CD4-positive, alpha-beta T cell treated with Interleukin-2 at 100 ng/mL for 4 hours (primary cell): ENCODE results near the gene FSTL4.
A peak's percentile ranks its signal among the peaks of the same experiment; 100 is the strongest.
"Not testable (repeated sequence)": the region's sequence is repeated elsewhere in the genome, so short reads cannot be mapped to it uniquely, and the experiment has no call there.

Experiments
- DNase-seq: peaks from one replicate; pipeline ENCODE4 v3.0.0-alpha.2; 2020; ENCODE audit warnings: low spot score

Gene FSTL4

DNA sequence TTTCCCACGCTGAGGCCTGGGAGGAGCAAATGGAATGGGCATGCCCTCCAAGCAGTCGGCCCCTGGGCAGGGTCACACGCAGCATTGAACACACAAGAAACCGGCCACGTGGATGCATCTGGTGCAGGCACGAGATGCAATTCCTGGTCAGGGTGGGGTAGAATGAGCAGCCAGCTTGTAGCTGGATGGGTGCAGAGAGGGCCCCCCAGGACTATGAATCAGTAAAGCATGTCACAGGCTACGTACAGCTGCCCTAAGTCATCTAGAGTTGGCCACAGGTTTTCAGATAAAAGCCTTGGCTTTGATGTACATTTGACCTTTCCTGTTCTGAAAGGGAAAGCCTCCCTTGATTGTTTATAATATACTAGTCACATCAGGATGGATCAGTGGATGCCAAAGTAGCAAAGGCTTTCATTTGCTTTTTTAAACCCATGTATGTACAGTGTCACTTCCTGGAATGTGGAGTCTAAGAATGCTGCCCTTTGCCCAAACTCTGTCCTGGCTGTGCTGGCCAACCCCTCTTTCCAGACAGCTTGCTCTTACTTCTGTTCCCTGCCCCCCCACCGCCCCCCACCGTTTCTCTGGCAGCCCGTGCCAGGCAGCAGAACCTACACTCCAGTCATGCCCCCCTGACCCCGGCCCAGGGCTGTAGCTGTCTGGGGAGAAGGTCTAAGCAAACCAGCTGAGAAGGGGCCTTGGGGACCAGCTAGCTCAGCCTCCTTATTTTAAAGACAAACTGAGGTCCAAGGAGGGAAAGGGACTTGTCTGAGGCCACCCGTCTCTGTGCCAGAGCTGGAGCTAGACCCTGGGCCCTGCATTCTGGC, 391.3 kb downstream of the FSTL4 start:
- DNase-seq = no peak

DNA sequence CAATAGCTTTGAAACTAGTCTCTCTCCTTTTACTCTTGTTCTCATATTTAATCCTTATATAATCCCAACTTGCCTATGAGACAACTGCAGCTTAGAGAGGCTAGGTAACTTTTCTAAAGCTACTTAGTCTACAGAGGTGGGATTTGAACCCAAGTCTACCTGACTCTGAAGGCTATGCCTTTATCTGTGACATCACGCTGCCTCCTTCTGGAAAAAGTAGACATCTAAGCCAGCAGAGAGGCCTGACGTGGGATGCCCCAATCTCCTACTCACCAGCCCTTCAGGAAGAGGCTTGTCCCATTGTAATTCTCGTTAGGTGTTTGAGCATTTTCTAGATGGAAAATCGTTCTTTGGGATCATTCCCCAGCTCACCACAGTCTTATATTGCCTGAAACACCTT, 393.0 kb downstream of the FSTL4 start:
- no peak for DNase-seq

DNA sequence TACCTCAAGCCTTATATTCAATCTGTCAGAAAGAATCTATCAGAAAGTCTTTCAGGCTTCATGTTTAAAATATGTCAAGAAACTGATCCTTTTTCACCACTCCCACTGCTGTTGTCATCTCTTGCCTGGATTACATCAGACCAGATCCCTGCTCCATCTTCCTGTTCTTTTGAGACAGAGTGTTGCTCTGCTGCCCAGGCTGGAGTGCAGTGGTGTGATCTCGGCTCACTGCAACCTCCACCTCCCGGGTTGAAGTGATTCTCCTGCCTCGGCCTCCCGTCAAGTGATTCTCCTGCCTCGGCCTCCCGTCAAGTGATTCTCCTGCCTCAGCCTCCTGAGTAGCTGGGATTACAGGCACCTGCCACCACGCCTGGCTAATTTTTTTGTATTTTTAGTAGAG, 396.2 kb downstream of the FSTL4 start:
- not testable (repeated sequence) for DNase-seq

DNA sequence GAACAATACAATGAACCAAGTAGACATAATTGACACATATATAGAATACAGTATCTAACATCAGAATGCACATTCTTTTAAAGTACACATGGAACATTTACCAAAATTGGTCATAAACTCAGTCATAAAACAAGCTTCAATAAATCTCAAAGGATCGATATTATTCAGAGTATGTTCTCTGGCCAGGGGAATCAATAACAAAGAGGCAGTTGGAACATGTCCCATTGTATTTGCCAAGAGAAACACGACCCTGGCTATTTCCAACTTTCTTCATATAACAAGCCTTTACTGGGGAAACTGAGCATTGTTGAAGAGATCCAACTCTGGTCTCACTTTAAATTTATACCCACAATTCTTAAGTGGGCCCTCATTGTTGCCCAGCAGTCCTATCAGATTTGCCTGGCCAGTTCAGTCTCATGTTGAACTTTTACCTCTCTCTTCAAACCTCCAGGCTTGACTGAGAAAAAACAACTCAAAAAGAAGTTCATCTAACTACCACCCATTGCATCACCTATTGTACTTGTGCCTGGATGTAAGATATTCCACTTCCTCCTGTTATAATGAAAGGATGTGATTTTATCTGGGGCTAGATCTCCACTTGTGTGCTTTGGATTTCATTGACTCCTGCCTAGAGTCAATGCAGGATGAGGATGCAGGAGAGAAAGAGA, 398.1 kb downstream of the FSTL4 start:
- no peak for DNase-seq

DNA sequence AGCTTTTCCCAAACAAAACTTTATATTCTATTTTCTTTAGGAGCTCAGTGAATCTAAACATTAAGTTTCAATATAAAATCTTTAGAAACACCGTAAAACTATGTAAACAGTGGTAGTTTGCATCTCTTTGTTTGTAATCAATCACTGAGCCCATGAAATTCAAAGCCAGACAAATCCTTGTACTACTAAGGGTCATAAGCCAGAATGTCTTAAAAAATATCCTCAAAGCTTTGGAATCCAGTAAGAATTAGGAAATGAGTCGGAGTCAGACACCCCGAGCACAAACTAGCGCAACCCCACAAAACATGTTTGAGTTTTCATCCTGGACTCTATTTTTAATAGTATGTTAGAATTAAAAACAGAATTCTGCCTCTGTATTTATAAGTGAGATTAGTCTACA, 406.7 kb downstream of the FSTL4 start:
- DNase-seq = no peak

DNA sequence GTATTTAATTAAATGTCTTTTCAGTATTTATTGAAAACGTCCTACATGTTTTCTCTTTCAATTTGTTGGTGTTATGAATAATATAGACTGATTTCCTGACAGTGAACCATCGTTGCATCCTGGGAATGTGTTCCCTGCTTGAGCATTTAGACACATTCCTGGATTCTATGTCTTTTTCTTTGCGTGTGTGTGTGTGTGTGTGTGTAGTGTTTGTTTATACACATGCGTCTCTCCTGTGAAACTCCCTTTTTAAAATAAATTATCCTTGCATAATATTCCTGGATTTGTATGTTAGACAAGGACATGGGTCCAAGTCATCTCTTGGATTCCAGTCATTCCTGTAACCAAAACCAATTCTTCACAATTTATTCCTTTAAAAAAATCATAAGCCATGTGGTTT, 407.1 kb downstream of the FSTL4 start:
- no peak for DNase-seq

DNA sequence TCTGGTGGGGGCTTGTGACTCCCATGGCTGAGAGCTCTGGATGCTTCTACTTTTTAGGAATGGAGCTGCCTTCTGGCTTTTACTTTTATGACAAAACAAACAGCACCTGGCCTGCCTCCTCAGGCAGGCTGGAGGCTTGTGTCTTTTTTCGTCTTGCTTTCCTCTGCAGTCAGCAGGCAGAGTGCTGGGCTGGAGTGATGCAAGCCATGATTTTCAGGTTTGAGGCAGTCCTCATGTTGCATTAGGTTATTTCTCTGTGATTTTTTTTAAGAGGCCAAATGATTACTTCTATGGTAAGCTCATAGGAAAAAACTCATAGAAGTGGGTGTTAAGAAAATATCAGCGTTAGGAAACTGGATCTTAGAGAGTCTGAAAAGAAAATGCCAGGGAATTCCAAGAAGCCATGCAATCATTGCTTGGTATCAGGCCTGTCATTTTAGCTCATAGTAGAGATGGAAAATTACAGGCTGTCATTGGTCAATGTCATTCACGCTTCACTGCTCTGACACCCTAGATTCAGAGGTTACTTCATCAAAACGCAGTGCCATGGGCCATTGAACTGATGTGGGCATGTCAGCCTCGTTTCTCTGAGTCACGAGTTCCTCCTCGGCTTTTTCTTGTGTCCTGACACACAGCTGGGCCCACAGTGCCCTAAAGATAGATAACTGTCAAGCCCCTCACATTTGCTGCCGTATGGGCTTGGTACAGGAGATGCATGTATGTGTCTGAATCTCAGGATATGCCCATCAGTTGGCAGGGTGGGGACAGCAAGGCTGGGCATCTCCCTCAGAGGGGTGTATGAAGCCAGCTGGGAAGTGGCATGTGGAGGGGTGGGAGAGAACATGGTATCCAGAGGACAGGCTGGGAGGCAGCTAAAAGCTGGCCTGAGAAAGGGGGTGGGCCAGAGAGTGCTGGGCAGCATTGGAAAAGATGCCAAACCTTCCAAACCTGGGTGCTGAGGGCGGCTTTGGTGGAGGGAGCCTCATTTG, 408.7 kb downstream of the FSTL4 start:
- no peak for DNase-seq

DNA sequence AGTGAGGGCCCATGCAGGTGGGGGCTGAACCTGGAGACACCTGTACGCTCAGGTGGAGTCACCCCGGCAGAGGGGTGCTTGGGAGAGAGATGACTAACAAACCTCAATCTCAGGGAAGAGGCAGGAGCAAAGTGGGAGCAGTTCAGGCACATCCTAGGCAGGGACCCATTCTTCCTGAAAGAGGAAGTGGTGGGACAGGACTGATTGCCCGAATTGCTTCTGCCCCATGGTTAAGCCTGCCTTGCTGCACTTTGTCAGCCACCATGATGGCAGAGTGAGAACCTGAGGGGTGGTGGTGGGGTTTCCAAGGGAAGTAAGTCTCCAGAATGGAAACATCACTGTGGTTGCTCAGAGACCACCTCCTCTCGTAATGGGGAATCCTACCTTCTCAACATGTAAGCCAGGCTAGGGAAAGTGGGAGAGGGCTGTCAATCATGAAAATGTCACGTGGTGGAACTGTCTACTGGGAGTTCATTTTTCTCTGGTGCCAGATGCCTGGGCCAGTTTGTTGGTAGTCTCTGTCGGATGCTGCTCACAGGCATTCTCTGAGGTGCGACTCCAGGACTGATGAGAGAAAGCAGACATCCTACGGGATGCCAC, 410.2 kb downstream of the FSTL4 start:
- no peak for DNase-seq

DNA sequence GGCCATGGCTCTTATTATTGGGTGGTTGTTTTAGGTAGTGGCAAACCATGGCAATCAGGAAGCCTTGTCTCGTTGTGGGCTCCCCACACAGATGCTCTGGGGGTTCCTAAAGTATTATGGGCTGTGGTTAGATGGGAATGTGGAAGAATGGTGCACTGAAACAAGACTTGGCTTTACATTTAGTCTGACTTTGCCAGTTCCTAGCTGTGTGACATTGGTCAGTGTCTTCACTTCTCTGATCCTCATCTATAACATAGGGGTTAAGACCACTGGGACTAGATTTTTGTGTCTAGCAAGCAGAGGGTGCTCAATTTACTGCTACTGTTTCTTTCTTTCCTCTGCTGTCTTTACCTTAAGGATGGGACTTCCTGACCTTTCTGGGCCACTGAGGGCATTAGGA, 411.0 kb downstream of the FSTL4 start:
- no peak for DNase-seq

DNA sequence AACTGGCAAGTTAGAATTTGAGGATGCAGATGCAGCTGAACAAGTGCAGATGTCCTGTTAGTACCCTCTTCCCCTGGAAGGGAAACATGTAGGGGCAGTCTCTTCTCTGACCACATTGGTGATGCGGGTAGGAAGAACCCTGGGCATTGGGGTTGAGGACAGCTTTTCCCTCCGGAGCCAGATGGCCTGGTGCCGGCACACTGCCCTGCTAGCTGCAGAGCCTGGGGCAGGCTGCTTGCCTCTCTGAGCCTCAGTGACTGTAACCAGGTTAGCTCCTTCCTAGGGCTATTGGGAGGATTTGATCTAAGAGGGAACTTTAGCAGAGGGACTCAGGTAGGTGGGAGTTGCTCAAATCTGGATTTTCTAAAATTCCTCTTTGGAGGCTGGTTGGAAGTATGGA, 412.1 kb downstream of the FSTL4 start:
- DNase-seq = no peak

DNA sequence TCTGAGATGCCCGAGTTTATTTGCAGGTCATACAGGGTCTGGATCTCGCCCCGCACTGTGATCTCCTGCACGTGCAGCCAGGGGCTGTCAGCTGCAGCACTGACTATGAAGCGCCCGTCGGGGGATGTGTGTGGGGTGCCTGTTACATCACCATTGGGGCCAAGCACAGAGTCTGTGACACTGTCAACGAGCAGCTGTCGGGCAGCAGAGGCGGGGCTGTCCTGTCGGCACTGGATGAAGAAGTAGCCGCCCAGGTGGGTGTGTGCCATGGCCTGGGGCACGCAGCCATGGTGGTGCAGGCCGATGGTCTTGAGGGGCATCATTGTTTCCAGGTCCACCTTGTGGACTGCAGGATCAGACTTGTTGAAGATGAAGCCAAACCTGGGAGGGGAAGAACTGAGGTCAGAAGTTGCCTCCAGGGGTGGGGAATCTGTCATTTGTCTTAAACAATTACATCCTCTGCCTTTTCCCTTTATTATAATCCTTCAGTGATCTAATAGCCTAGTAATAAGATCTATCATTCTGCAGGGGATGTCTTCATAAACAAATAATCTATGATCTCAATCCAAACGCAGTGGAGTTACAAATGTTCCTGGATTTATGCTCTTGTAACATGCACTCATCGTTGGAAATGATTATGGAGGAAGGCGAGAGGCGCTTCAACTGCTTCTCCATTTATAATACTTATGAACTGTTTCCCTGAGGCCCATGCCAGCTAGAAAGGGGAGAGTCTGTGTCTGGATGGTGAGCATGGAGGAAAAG, 412.7 kb downstream of the FSTL4 start:
- no peak for DNase-seq

DNA sequence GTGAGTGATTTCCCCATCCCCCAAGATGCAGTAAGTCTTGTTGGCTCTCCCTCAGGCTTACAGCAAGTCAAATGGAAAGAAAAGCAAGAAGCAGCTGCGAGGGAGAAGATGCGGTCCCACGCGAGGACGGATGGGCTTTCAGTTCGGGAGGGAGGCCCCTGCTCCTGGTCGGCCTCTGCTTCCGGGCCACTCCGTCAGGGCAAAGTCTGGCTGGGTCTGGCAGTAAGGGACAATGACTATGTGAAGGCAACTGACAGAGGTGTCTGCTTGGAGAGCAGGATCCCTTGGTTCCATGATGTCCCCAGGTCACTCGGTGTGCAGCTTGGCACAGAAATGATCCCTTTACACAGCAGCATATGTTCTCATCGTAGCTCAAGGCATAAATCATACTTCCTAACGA, 413.8 kb downstream of the FSTL4 start:
- DNase-seq = no peak

DNA sequence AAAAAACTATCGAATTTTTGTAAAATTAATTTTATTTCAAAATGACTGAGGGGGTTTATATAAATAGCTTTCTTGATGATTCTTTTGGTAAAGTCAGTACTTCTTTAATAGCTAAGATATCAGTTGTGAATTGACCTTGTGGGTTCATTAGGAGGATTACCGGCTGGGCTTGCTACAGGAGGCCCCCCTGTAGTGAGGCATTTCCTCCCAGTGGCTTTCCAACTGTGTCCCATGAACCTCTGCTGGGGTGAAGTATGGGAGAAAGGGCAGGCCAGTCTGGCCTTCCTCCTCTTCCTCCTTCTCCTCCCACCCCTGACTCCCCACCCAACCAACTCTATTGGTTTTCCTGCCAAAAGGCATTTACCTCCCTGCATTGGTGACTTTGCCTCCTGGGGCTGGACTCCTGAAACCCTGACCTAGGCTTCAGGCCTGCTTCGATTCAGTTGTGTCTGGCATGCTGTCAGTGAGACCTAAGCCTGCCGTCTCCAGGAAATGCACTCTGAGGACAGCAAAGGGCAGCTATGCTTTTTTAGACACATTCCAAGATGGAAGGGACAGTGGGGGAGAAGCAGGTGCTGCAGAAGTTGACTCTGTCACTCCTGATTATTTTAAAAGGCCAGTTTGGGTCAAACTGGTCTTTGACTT, 415.8 kb downstream of the FSTL4 start:
- DNase-seq = no peak

DNA sequence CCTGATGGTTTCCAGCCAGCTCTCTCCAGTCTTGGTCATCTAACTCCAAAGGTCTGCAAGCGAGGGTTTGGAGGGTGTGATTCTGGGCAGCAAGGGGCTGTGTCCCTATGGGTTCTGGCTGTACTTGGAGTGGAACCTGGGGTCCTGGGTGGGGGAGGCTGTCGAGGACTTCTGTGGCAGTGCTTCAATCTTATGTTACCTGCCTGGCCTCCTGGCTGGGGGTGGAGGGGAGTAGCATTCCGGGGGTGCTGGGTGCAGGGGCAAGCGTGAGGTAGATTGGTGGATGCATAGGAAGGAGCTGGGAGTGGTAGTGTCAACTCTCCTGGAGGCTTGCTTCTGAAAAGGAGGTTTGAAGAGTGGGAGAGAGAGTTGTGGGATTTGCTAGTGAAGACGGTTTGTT, 417.1 kb downstream of the FSTL4 start:
- DNase-seq = no peak

DNA sequence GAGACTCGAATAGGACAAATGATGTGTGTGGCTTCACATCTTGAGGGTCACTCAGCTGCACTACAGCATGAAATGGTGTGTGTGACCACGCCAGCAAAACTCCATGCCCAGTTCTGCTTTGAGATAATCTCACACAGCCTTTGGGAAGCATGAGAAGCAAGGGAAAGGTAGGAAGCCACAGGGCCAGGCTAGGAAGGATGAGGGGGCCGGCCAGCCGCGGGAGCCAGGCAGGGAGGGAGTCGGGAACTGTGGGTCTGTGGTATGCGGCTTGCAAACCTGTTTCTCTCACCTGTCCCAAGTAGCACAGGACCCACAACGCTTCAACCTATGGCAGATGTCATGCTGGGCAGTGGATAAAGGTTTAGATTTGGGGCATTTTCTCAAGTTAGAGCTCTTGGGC, 418.5 kb downstream of the FSTL4 start:
- no peak for DNase-seq

DNA sequence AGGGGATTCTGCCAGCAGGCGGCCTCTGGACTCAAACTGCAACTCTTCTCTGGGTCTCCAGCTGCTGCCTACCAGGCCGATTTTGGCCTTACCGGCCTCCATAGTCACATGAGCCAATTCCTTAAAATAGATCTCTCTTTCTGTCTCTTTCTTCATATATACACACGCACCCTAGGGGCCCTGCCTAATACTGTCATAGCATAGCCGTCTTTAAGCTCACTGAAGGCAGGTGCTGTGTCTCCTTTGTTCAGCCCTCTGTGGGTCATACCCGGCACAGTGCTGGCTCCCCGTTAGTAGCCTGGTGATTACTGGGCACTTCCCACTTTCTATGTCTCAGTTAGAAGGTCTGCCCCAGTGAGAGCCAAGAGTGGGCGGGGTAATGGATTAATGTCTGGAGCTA, 419.6 kb downstream of the FSTL4 start:
- no peak for DNase-seq

DNA sequence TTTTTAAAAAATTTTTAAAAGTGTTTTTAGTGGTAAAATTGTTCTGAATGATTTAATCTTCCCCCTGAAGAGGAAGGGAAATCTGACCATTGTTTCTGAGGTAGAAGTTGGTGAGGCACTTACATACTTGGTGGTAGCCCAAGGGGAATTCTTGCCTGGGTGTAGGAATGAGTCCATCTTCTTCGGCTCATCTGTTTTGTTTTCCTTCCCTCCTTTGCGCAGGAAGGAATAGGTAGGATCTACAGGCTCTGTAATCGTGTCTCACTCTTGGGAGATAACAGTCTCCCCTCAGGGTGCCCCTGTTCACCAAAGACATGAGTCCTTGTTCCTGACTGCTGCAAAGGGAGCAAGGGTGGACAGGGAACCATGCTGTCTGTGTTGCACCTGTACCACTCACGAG, 422.5 kb downstream of the FSTL4 start:
- DNase-seq = no peak

DNA sequence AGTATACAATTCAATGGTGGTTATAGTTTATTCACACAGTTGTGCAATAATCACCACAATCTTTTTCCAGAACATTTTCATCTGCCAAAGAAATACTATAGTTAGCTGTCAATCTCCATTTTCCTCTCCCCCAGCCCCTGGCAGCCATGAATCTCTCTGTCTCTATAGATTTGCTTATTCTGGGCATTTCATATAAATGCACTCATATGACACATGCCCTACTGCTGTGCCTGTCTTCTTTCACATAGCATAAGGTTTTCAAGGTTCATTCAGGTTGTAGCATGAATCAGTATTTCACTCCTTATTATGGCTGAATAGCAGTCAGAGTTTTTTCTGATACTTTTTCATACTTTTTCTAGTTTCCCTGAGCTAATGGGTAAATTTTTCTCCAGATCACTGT, 432.9 kb downstream of the FSTL4 start:
- DNase-seq = no peak

DNA sequence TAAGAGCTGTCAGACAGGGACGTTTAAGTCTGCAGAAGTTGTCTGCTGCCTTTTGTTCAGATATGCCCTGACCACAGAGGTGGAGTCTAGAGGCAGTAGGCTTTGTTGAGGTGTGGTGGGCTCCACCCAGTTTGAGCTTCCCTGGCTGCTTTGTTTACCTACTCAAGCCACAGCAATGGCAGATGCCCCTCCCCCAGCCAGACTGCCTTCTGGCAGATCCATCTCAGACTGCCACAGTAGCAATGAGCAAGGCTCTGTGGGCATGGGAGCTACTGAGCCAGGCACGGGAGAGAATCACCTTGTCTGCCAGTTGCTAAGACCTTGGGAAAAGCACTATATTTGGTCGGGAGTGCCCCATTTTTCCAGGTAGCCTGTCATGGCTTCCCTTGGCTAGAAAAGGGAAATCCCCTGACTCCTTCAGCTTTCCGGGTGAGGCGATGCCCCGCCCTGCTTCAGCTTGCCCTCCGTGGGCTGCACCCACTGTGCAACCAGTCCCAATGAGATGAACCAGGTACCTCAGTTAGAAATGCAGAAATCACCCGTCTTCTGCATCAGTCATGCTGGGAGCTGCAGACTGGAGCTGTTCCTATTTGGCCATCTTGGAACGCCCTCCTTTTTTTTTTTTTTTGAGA, 441.5 kb downstream of the FSTL4 start:
- DNase-seq = peak; percentile 71

DNA sequence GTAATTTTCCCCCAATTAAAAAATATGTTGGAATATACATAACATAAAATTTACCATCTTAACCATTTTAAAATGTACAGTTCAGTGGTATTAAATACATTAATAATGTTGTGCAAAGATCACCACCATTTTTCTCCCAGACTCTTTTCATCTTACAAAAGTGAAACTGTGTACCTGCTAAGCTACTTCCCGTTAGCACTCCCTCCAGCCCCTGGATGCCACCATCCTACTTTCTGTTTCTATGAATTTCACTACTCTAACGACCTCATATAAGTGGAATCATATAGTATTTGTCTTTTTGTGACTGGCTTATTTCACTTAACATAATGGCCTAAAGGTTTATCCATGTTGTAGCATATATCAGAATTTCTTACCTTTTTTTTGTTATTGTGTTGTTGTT, 447.6 kb downstream of the FSTL4 start:
- DNase-seq = no peak
